Ishikawa (cell line): ENCODE data around the gene CAMTA1.
A peak's percentile ranks its signal among the peaks of the same experiment; 100 is the strongest.

Experiments
- CEBPB ChIP-seq: IDR thresholded peaks from 2 replicates; pipeline ENCODE4 v1.6.1; 2012
- CREB1 ChIP-seq: IDR thresholded peaks from 2 replicates; pipeline ENCODE4 v1.6.1; 2012; ENCODE audit warnings: low read depth
- EGR1 ChIP-seq: IDR thresholded peaks from 2 replicates; pipeline ENCODE4 v1.6.1; 2012
- EP300 ChIP-seq: IDR thresholded peaks from 2 replicates; pipeline ENCODE4 v1.6.1; 2012; ENCODE audit warnings: borderline replicate concordance
- FOXM1 ChIP-seq: IDR thresholded peaks from 2 replicates; pipeline ENCODE4 v1.6.1; 2012; ENCODE audit warnings: low read depth, borderline replicate concordance
- MAX ChIP-seq: IDR thresholded peaks from 2 replicates; pipeline ENCODE4 v1.6.1; 2012
- NFIC ChIP-seq: IDR thresholded peaks from 2 replicates; pipeline ENCODE4 v1.6.1; 2012
- RAD21 ChIP-seq: IDR thresholded peaks from 2 replicates; pipeline ENCODE4 v1.6.1; 2012; ENCODE audit warnings: low read depth
- REST ChIP-seq: IDR thresholded peaks from 2 replicates; pipeline ENCODE4 v1.6.1; 2012; ENCODE audit warnings: low read depth, mild to moderate bottlenecking
- TAF1 ChIP-seq: IDR thresholded peaks from 2 replicates; pipeline ENCODE4 v1.6.1; 2012; ENCODE audit warnings: low read depth, mild to moderate bottlenecking
- TCF12 ChIP-seq: IDR thresholded peaks from 2 replicates; pipeline ENCODE4 v1.6.1; 2012; ENCODE audit warnings: low read depth
- TEAD4 ChIP-seq: IDR thresholded peaks from 2 replicates; pipeline ENCODE4 v1.6.1; 2012
- YY1 ChIP-seq: IDR thresholded peaks from 2 replicates; pipeline ENCODE4 v1.6.1; 2012; ENCODE audit warnings: low read depth
- ZBTB7A ChIP-seq: IDR thresholded peaks from 2 replicates; pipeline ENCODE4 v1.6.1; 2012; ENCODE audit warnings: low read depth
- TF ChIP-seq, protein P1 (sequence below): IDR thresholded peaks from 2 replicates; pipeline ENCODE4 v1.6.1; 2012

Gene CAMTA1

GRCh38 chr1:7192453-7192852 is 407.2 kb downstream of the CAMTA1 start:
- TF ChIP-seq ZBTB7A (no peak), EP300 (no peak), RAD21 (no peak)

DNA sequence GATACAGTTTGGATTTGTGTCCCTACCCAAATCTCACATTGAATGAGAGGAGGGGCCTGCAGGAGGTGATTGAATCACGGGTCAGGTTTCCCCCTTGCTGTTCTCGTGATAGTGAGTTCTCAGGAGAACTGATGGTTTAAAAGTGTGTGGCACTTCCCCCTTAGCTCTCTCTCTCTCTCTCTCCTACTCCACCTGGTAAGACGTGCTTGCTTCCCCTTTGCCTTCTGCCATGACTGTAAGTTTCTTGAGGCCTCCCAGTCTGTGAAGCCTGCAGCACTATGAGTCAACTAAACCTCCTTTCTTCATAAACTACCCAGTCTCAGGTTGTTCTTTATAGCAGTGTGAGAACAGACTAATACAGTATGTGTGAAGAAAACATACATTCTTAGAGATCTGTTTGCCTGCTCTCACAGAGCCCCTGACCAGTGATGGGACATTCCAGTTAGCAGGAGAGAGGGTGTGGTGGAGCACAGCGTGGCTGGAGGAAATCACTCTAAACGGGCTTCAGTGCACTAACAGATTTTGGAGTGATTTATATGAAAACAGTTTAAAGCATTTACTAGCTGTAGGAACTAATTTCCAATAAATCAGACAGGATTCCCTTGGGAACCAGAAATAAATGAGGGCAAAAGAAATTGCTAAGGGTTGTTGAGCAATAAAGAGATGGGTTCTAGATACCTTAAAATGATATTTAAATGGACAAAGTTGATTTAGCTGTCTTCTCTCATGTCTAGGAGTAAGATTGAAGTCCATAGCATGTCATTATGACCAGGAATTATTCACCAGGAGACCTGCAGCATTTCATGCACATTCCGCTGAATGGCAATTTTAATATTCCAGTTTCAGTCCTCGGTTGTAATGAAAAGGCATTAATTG is 411.0 kb downstream of the CAMTA1 start:
- TF ChIP-seq YY1: no peak
- TF ChIP-seq FOXM1: no peak
- TF ChIP-seq MAX: no peak
- no peak for TF ChIP-seq RAD21
- TF ChIP-seq TAF1: no peak
- TF ChIP-seq ZBTB7A: no peak
- no peak for TF ChIP-seq TEAD4
- no peak for TF ChIP-seq NFIC
- no peak for TF ChIP-seq REST
- no peak for TF ChIP-seq EGR1
- TF ChIP-seq CEBPB: no peak
- TF ChIP-seq EP300: no peak
- TF ChIP-seq CREB1: no peak
- TF ChIP-seq, protein P1, sequence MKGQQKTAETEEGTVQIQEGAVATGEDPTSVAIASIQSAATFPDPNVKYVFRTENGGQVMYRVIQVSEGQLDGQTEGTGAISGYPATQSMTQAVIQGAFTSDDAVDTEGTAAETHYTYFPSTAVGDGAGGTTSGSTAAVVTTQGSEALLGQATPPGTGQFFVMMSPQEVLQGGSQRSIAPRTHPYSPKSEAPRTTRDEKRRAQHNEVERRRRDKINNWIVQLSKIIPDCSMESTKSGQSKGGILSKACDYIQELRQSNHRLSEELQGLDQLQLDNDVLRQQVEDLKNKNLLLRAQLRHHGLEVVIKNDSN: no peak
- TF ChIP-seq TCF12: no peak

- no peak for TF ChIP-seq TAF1
- no peak for TF ChIP-seq CEBPB
- TF ChIP-seq CREB1: no peak
- TF ChIP-seq TCF12: no peak
- TF ChIP-seq ZBTB7A: no peak
Measured at GRCh38 chr1:7198664-7199063, 413.4 kb downstream of the CAMTA1 start.

- TF ChIP-seq ZBTB7A: no peak
- TF ChIP-seq MAX: no peak
- no peak for TF ChIP-seq TEAD4
- no peak for TF ChIP-seq EP300
- TF ChIP-seq CEBPB: no peak
- TF ChIP-seq EGR1: no peak
- TF ChIP-seq, protein P1: no peak
- no peak for TF ChIP-seq RAD21
- no peak for TF ChIP-seq TCF12
- no peak for TF ChIP-seq REST
- no peak for TF ChIP-seq TAF1
- TF ChIP-seq FOXM1: no peak
- TF ChIP-seq NFIC: no peak
- TF ChIP-seq YY1: no peak
- TF ChIP-seq CREB1: no peak
Measured at GRCh38 chr1:7199077-7199779, 414.0 kb downstream of the CAMTA1 start.

- TF ChIP-seq FOXM1 (no peak), RAD21 (peak; percentile 67)
Measured at GRCh38 chr1:7207875-7208646, 422.8 kb downstream of the CAMTA1 start.
